Naive thymus-derived CD4-positive, alpha-beta T cell (primary cell): ENCODE results near the gene ATPAF2. TPM values are rescaled to one million over a fixed set of nuclear protein-coding genes. Genes with fewer than 3 reads are reported as not detected.
A peak's percentile ranks its signal among the peaks of the same experiment; 100 is the strongest.

Source experiments
- ATAC-seq: fragments of 150-1000 bp; cut with Tn5 transposase; 2 replicates; pipeline ENCODE4 v1.10.0; 2021; ENCODE audit warnings: mild to moderate bottlenecking, moderate library complexity
- CTCF ChIA-PET: fragments of 350-600 bp; sonication (Branson Sonifier 250); formaldehyde crosslinking; loops from one replicate; lab custom pipeline; 2021; ENCODE audit warnings: antibody characterized with exemption; lab: Charles Lee
- POLR2A ChIA-PET: fragments of 350-600 bp; sonication (Branson Sonifier 250); formaldehyde crosslinking; loops from one replicate; lab custom pipeline; 2021; ENCODE audit warnings: antibody characterized with exemption, inconsistent platforms; lab: Charles Lee
- DNase-seq, 9 donors: peaks; one replicate each; pipeline versions ENCODE4 v3.0.0 to v3.0.0-alpha.2; 2020 to 2022; ENCODE audit warnings: mixed read lengths in 1 of 9
- H3K27ac ChIP-seq: one replicate; pipeline ENCODE4 v1.7.0; 2013; ENCODE audit warnings: mild to moderate bottlenecking, low read depth, low read length, moderate library complexity
- H3K27me3 ChIP-seq, 2 donors: one replicate each; pipeline ENCODE4 v1.7.0; 2013; ENCODE audit warnings: low read length in 2 of 2, mild to moderate bottlenecking in 2 of 2, moderate library complexity in 2 of 2; ENCODE audit not compliant: control insufficient read depth in 2 of 2, insufficient read depth in 2 of 2
- H3K36me3 ChIP-seq, 3 experiments: 1 replicate in 2 of 3; 2 replicates in 1 of 3; pipeline ENCODE4 v1.7.0; 2013; ENCODE audit warnings: low read length in 3 of 3, mild to moderate bottlenecking in 3 of 3, moderate library complexity in 1 of 3; ENCODE audit not compliant: insufficient read depth in 3 of 3, control insufficient read depth in 2 of 3
- H3K4me1 ChIP-seq, 2 donors: one replicate each; pipeline ENCODE4 v1.7.0; 2013; ENCODE audit warnings: low read length in 2 of 2, mild to moderate bottlenecking in 2 of 2, moderate library complexity in 1 of 2; ENCODE audit not compliant: control insufficient read depth in 2 of 2, insufficient read depth in 2 of 2
- H3K4me3 ChIP-seq: 2 replicates; pipeline ENCODE4 v1.7.0; 2013; ENCODE audit warnings: mild to moderate bottlenecking, low read length
- H3K9me3 ChIP-seq, 3 experiments: 1 replicate in 2 of 3; 2 replicates in 1 of 3; pipeline ENCODE4 v1.7.0; 2013; ENCODE audit warnings: low read length in 3 of 3; ENCODE audit not compliant: control insufficient read depth in 2 of 3
- H3K27ac Mint-ChIP-seq, 9 donors: one replicate each; pipeline ENCODE4 v1.8.0; 2020 to 2022; ENCODE audit warnings: mixed read lengths in 9 of 9, mild to moderate bottlenecking in 8 of 9, moderate library complexity in 5 of 9, inconsistent platforms in 2 of 9
- H3K27me3 Mint-ChIP-seq, 5 donors: one replicate each; pipeline ENCODE4 v1.8.0; 2021 to 2022; ENCODE audit warnings: mixed read lengths in 5 of 5, mild to moderate bottlenecking in 1 of 5
- H3K36me3 Mint-ChIP-seq, 5 donors: one replicate each; pipeline ENCODE4 v1.8.0; 2020 to 2022; ENCODE audit warnings: mixed read lengths in 5 of 5, mild to moderate bottlenecking in 3 of 5, inconsistent platforms in 1 of 5
- H3K4me1 Mint-ChIP-seq, 7 donors: one replicate each; pipeline ENCODE4 v1.8.0; 2020 to 2022; ENCODE audit warnings: mixed read lengths in 7 of 7, mild to moderate bottlenecking in 3 of 7, inconsistent platforms in 1 of 7
- H3K4me3 Mint-ChIP-seq, 10 donors: one replicate each; pipeline ENCODE4 v1.8.0; 2020 to 2022; ENCODE audit warnings: mild to moderate bottlenecking in 10 of 10, mixed read lengths in 10 of 10, moderate library complexity in 6 of 10, inconsistent platforms in 2 of 10
- H3K9me3 Mint-ChIP-seq, 11 donors: one replicate each; pipeline ENCODE4 v1.8.0; 2020 to 2022; ENCODE audit warnings: mixed read lengths in 11 of 11, mild to moderate bottlenecking in 4 of 11, inconsistent platforms in 1 of 11, moderate library complexity in 1 of 11
- intact Hi-C, 2 donors: fragments of 100-400 bp; cut with micrococcal nuclease; formaldehyde crosslinking; loops; one replicate each; pipeline ENCODE4 v1.15.1; 2023
- polyA plus RNA-seq, 2 donors: library from polyadenylated mRNA; unstranded; fragments of 300-500 nt; fragmentation: Illumina TruSeq; gene quantifications; one replicate each; pipeline ENCODE4 v1.2.3, GENCODE V29; 2021
- total RNA-seq, 6 experiments: library from RNA in 5 of 6; stranded (reverse) in 5 of 6; gene quantifications; 1 replicate in 5 of 6; 2 replicates in 1 of 6; pipeline ENCODE4 v1.2.3 and lab custom pipeline; 2021 to 2026

ATPAF2 gene
- total and polyA plus RNA-seq, 7 experiments from 2014 or later, result 16.3 to 36.7 (median 31.4) TPM

GRCh38 chr17:18028114-18028951 is 10.6 kb downstream of the ATPAF2 start:
- Histone ChIP-seq H3K9me3 (no peaks in the 10 kb centered on the region), H3K4me1 (peaks cover 3 to 15% of the 10 kb centered on the region in 2 donors), H3K27ac (no peak overlapping the region), H3K27me3 (no peaks in the 10 kb centered on the region), H3K4me3 (no peak overlapping the region), H3K36me3 (peaks cover 0 to 39% (median 4%) of the 10 kb centered on the region in 3 experiments)
- H3K4me3 Mint-ChIP-seq, result no peak overlapping the region
- H3K27ac Mint-ChIP-seq, result no peak overlapping the region
- POLR2A ChIA-PET, result no interaction called here
- H3K27me3 Mint-ChIP-seq, result no peaks in the 10 kb centered on the region
- peaks cover 6 to 28% (median 11%) of the 10 kb centered on the region in 7 donors for H3K4me1 Mint-ChIP-seq
- CTCF ChIA-PET, result interaction anchor here (1.6 kb wide), 1 partner anchor 178 kb away, joined by 3 read pairs; no protein-coding TSS in a partner anchor
- peaks cover 0 to 29% (median 3%) of the 10 kb centered on the region in 5 donors for H3K36me3 Mint-ChIP-seq
- no peaks in the 10 kb centered on the region for H3K9me3 Mint-ChIP-seq
- no peak for DNase-seq
- intact Hi-C loops, result no loop called here
- no peak for ATAC-seq

GRCh38 chr17:18027280-18027679 is 11.7 kb downstream of the ATPAF2 start:
- no peak overlapping the region for H3K27ac ChIP-seq
- POLR2A ChIA-PET, result no interaction called here
- intact Hi-C loops, result no loop called here
- Mint-ChIP-seq H3K4me3 (no peak overlapping the region), H3K36me3 (peaks cover 0 to 29% (median 3%) of the 10 kb centered on the region in 5 donors), H3K27ac (no peak overlapping the region), H3K27me3 (no peaks in the 10 kb centered on the region), H3K9me3 (no peaks in the 10 kb centered on the region), H3K4me1 (peaks cover under 1 to 20% (median 4%) of the 10 kb centered on the region in 7 donors)
- H3K36me3 ChIP-seq, result peaks cover 0 to 39% (median 5%) of the 10 kb centered on the region in 3 experiments
- CTCF ChIA-PET, result interaction anchor here (1.6 kb wide), 1 partner anchor 177 kb away, joined by 3 read pairs; no protein-coding TSS in a partner anchor
- DNase-seq (no peak), ATAC-seq (no peak)
- H3K4me1 ChIP-seq, result peaks cover 0 to 13% of the 10 kb centered on the region in 2 donors
- no peak overlapping the region for H3K4me3 ChIP-seq
- no peaks in the 10 kb centered on the region for H3K27me3 ChIP-seq
- H3K9me3 ChIP-seq, result no peaks in the 10 kb centered on the region

DNA sequence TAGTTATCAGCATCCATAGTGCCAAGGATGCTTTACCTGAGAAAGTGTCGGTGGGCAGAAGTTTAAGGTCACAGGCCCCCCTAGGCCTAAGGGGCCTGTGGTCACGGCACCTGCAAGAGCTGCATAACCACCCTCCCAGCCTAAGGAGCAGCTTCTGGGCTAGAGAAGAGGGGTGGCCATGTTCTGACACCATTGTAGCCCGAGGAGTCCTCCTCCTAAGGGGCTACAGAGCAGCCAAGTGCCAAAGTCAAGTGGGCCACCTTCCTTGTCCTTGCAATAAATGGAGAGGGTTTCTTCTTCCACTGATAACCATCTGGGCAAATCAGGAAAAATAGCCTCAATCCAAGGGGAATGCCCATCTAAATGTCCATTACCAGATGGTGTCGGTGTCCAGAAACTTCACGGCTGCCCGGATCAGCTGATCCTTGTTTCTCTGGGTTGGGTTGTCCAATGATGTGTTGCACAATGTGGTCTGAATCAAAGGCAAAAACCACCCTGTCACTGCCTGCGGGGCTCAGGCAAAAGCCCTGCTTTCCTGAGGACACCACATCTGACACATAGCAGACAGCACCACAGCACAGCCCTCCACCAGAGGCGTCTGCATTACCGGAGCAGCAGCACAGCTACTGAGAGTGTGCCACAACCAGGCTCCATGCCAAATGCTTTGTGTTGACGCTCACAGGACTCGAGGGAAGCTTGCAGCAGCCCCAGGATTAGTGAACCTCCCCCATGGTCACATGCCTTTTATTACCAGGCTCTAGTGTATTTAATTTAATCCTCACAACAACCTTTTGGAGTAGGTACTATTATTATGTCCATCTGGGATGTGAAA is 12.8 kb downstream of the ATPAF2 start:
- H3K27me3 Mint-ChIP-seq, result no peaks in the 10 kb centered on the region
- peaks cover 0 to 48% (median 5%) of the 10 kb centered on the region in 3 experiments for H3K36me3 ChIP-seq
- peaks cover 0 to 34% (median 3%) of the 10 kb centered on the region in 5 donors for H3K36me3 Mint-ChIP-seq
- H3K27ac Mint-ChIP-seq, result peak overlapping the region in 2 of 9 donors; percentile 19 to 50
- no peaks in the 10 kb centered on the region for H3K9me3 Mint-ChIP-seq
- H3K4me1 Mint-ChIP-seq, result peaks cover 0 to 14% (median 4%) of the 10 kb centered on the region in 7 donors
- peak; percentile 92 for ATAC-seq
- H3K4me3 Mint-ChIP-seq, result peak overlapping the region in 1 of 10 donors; percentile 9
- no peak overlapping the region for H3K27ac ChIP-seq
- no peak overlapping the region for H3K4me3 ChIP-seq
- intact Hi-C loops, result no loop called here
- ChIA-PET POLR2A (no interaction called here), CTCF (interaction anchor here (1.0 to 2.6 kb wide), 3 partner anchors 7 to 176 kb away, joined by 3 to 10 read pairs (median 4); no protein-coding TSS in a partner anchor)
- H3K4me1 ChIP-seq, result peaks cover 0 to 13% of the 10 kb centered on the region in 2 donors
- no peaks in the 10 kb centered on the region for H3K9me3 ChIP-seq
- no peaks in the 10 kb centered on the region for H3K27me3 ChIP-seq
- DNase-seq, result peak in 1 of 9 donors; percentile 24

- DNase-seq, result peak in 1 of 9 donors; percentile 35
- ChIA-PET POLR2A (no interaction called here), CTCF (interaction anchor here (1.0 to 2.6 kb wide), 2 partner anchors 8 to 107 kb away, joined by 4 to 10 read pairs; no protein-coding TSS in a partner anchor)
- intact Hi-C loops, result no loop called here
- Histone ChIP-seq H3K4me1 (peaks cover 0 to 13% of the 10 kb centered on the region in 2 donors), H3K4me3 (no peak overlapping the region), H3K27ac (no peak overlapping the region), H3K9me3 (no peaks in the 10 kb centered on the region), H3K36me3 (peaks cover 0 to 50% (median 5%) of the 10 kb centered on the region in 3 experiments), H3K27me3 (no peaks in the 10 kb centered on the region)
- H3K27ac Mint-ChIP-seq, result peak overlapping the region in 3 of 9 donors; percentile 19 to 60 (median 50)
- ATAC-seq, result peak; percentile 81
- H3K4me1 Mint-ChIP-seq, result peaks cover 0 to 14% (median 4%) of the 10 kb centered on the region in 7 donors
- H3K9me3 Mint-ChIP-seq, result no peaks in the 10 kb centered on the region
- peak overlapping the region in 1 of 10 donors; percentile 9 for H3K4me3 Mint-ChIP-seq
- no peaks in the 10 kb centered on the region for H3K27me3 Mint-ChIP-seq
- H3K36me3 Mint-ChIP-seq, result peaks cover 0 to 40% (median 3%) of the 10 kb centered on the region in 5 donors
These were observed 13.6 kb downstream of the ATPAF2 start for GRCh38 chr17:18025241-18025944.

GRCh38 chr17:18021372-18021771 is 17.6 kb downstream of the ATPAF2 start:
- ChIA-PET POLR2A (no interaction called here), CTCF (no interaction called here)
- Histone ChIP-seq H3K9me3 (no peaks in the 10 kb centered on the region), H3K36me3 (peaks cover 0 to 47% (median 5%) of the 10 kb centered on the region in 3 experiments), H3K4me1 (peaks cover 0 to 9% of the 10 kb centered on the region in 2 donors), H3K27me3 (no peaks in the 10 kb centered on the region), H3K27ac (no peak overlapping the region), H3K4me3 (no peak overlapping the region)
- Mint-ChIP-seq H3K36me3 (peaks cover 0 to 37% (median 3%) of the 10 kb centered on the region in 5 donors), H3K27ac (no peak overlapping the region), H3K9me3 (no peaks in the 10 kb centered on the region), H3K4me3 (no peak overlapping the region), H3K27me3 (no peaks in the 10 kb centered on the region), H3K4me1 (peaks cover 0 to 11% (median 1%) of the 10 kb centered on the region in 7 donors)
- DNase-seq (no peak), ATAC-seq (no peak)
- intact Hi-C loops, result no loop called here

GRCh38 chr17:18020971-18021370 is 18.0 kb downstream of the ATPAF2 start:
- no peak overlapping the region for H3K27ac ChIP-seq
- CTCF ChIA-PET, result no interaction called here
- H3K27ac Mint-ChIP-seq, result no peak overlapping the region
- no peak for ATAC-seq
- H3K4me3 ChIP-seq, result no peak overlapping the region
- peaks cover 0 to 7% (median 0%) of the 10 kb centered on the region in 7 donors for H3K4me1 Mint-ChIP-seq
- H3K4me1 ChIP-seq, result peaks cover 0 to 6% of the 10 kb centered on the region in 2 donors
- H3K4me3 Mint-ChIP-seq, result no peak overlapping the region
- no peaks in the 10 kb centered on the region for H3K9me3 ChIP-seq
- peaks cover 0 to 39% (median 3%) of the 10 kb centered on the region in 5 donors for H3K36me3 Mint-ChIP-seq
- H3K27me3 Mint-ChIP-seq, result no peaks in the 10 kb centered on the region
- no peaks in the 10 kb centered on the region for H3K27me3 ChIP-seq
- peaks cover 0 to 49% (median 5%) of the 10 kb centered on the region in 3 experiments for H3K36me3 ChIP-seq
- POLR2A ChIA-PET, result no interaction called here
- no peaks in the 10 kb centered on the region for H3K9me3 Mint-ChIP-seq
- no peak for DNase-seq
- intact Hi-C loops, result no loop called here
